IPS-20b (cell line): Measurements from ENCODE around the gene SMYD4.

Experiments
- H3K27ac ChIP-seq: one replicate; pipeline ENCODE4 v1.5.1; 2013; ENCODE audit warnings: low read length
- H3K27me3 ChIP-seq: 2 replicates; pipeline ENCODE4 v1.6.1; 2013; ENCODE audit warnings: mild to moderate bottlenecking, low read length, inconsistent platforms; ENCODE audit not compliant: insufficient read depth
- H3K36me3 ChIP-seq: 2 replicates; pipeline ENCODE4 v1.6.1; 2013; ENCODE audit warnings: low read depth, mild to moderate bottlenecking, inconsistent platforms, low read length, moderate library complexity; ENCODE audit not compliant: insufficient read depth
- H3K4me1 ChIP-seq: 2 replicates; pipeline ENCODE4 v1.6.1; 2013; ENCODE audit warnings: mild to moderate bottlenecking, control low read depth, inconsistent platforms, low read length, moderate library complexity; ENCODE audit not compliant: insufficient read depth
- H3K4me3 ChIP-seq: 2 replicates; pipeline ENCODE4 v1.5.1; 2013; ENCODE audit warnings: mild to moderate bottlenecking, low read length, inconsistent platforms
- H3K9ac ChIP-seq: 2 replicates; pipeline ENCODE4 v1.6.1; 2013; ENCODE audit warnings: low read depth, mild to moderate bottlenecking, inconsistent platforms, low read length, moderate library complexity
- H3K9me3 ChIP-seq: 2 replicates; pipeline ENCODE4 v1.6.1; 2013; ENCODE audit warnings: mild to moderate bottlenecking, low read depth, low read length, inconsistent platforms; ENCODE audit not compliant: insufficient read depth

SMYD4 gene

DNA sequence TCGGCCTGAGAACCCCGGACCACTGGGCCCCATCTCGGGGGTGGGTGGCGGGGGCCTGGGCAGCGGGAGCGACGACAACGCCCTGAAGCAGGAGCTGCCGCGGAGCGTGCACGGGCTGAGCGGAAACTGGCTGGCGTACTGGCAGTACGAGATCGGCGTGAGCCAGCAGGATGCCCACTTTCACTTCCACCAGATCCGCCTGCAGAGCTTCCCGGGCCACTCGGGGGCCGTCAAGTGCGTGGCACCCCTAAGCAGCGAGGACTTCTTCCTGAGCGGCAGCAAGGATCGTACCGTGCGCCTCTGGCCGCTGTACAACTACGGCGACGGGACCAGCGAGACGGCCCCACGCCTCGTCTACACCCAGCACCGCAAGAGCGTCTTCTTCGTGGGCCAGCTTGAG, 95.9 kb downstream of the SMYD4 start:
- no peak overlapping the region for H3K9ac ChIP-seq
- H3K27ac ChIP-seq: no peak overlapping the region
- no peaks in the 10 kb centered on the region for H3K27me3 ChIP-seq
- H3K4me3 ChIP-seq: no peak overlapping the region
- H3K4me1 ChIP-seq: no peaks in the 10 kb centered on the region
- no peaks in the 10 kb centered on the region for H3K9me3 ChIP-seq
- no peaks in the 10 kb centered on the region for H3K36me3 ChIP-seq

DNA sequence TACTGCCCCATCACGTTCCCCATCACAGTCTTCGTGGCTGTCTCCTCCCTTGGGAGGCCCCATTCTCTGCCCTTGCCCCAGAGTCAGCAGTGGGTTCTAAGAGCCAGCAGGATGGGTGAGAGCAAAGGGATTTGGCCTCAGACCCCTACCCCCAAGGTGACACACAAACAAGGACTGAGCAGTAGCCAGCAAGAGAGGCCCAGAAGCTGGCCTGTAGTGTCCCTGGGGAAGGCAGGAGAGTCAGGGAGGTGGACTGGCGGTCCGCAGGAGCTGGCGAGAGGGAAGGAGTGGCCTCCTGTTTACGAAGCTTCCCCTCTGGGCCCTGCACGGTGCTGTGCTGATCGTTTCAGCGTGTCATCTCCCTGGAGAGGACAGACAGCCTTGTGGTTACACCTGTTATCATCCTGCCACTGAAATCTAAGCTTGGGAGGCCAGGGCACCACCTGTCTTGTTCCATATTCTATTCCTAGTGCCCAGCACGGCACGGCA, 96.8 kb downstream of the SMYD4 start:
- H3K9ac ChIP-seq: no peak overlapping the region
- H3K4me3 ChIP-seq: no peak overlapping the region
- no peaks in the 10 kb centered on the region for H3K4me1 ChIP-seq
- H3K9me3 ChIP-seq: no peaks in the 10 kb centered on the region
- no peaks in the 10 kb centered on the region for H3K27me3 ChIP-seq
- no peak overlapping the region for H3K27ac ChIP-seq
- H3K36me3 ChIP-seq: no peaks in the 10 kb centered on the region

DNA sequence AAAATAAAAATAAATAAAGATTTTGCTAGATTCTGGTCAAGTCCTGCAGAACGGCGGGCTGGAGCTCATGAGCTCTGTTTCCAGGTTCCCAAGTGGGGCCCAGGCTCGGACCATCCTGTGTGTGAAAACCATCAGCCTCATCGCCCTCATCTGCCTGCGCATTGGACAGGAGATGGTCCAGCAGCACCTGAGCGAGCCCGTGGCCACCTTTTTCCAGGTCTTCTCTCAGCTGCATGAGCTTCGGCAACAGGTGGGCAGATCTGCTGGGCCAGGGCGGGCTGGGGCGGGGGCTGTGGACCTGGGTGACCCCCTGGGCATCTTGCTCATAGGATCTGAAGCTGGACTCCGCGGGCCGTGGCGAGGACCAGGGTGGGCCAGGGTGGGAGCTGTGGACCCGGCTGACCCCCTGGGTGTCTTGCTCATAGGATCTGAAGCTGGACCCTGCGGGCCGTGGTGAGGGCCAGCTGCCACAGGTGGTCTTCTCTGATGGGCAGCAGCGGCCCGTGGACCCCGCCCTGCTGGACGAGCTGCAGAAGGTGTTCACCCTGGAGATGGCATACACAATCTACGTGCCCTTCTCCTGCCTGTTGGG, 97.4 kb downstream of the SMYD4 start:
- H3K4me1 ChIP-seq: no peaks in the 10 kb centered on the region
- H3K4me3 ChIP-seq: no peak overlapping the region
- H3K27ac ChIP-seq: no peak overlapping the region
- no peaks in the 10 kb centered on the region for H3K36me3 ChIP-seq
- H3K9ac ChIP-seq: no peak overlapping the region
- H3K9me3 ChIP-seq: no peaks in the 10 kb centered on the region
- H3K27me3 ChIP-seq: no peaks in the 10 kb centered on the region

DNA sequence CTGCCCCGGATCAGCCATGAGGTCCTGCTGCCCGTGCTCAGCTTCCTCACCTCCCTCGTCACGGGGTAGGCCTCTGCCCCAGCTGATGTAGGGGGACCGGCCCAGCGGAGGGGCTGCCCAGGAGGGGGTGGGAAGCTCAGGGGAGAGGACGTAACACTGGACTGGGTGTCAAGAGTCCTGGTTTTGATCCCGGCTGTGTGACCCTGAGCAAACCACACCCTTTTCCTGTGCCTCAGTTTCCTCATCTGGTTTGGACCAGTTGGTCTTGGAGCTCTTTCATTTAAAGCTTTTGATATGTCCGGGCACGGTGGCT, 98.6 kb downstream of the SMYD4 start:
- no peak overlapping the region for H3K4me3 ChIP-seq
- no peak overlapping the region for H3K9ac ChIP-seq
- H3K9me3 ChIP-seq: no peaks in the 10 kb centered on the region
- no peaks in the 10 kb centered on the region for H3K27me3 ChIP-seq
- H3K27ac ChIP-seq: no peak overlapping the region
- H3K36me3 ChIP-seq: no peaks in the 10 kb centered on the region
- H3K4me1 ChIP-seq: no peaks in the 10 kb centered on the region

DNA sequence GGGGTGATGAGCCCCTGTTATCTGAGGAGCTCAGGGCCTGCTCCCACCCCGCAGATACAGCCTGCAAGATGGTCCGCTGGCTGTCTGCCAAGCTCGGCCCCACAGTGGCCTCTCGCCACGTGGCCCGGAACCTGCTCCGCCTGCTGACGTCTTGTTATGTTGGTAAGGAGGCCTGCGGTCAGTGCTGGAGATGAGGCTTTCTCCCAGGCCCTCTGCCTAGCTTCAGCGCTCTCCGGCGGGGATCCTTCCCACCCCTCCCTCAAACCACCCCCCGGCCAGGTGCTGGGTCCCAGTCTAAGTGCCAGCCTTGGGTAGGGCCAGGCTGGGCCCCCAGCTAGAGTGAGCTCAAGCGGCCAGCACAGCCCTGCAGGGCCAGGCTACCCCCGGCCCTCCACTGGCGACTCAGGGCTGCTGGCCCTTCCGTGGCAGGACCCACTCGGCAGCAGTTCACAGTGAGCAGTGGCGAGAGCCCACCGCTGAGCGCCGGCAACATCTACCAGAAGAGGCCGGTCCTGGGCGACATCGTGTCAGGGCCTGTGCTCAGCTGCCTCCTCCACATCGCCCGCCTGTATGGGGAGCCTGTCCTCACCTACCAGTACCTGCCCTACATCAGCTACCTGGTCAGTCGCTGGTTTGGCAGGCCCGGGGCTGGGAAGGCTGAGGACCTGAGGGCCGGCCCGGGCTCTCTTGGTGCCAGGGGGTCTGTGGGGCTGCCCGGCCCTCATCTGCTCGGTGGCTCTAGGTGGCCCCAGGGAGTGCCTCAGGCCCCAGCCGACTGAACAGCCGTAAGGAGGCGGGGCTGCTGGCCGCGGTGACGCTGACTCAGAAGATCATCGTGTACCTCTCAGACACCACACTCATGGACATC, 99.1 kb downstream of the SMYD4 start:
- Histone ChIP-seq H3K27me3 (no peaks in the 10 kb centered on the region; the same call in 1 of the 2 replicates), H3K27ac (no peak overlapping the region), H3K9ac (no peak overlapping the region), H3K4me3 (no peak overlapping the region), H3K9me3 (no peaks in the 10 kb centered on the region), H3K4me1 (no peaks in the 10 kb centered on the region), H3K36me3 (no peaks in the 10 kb centered on the region)

DNA sequence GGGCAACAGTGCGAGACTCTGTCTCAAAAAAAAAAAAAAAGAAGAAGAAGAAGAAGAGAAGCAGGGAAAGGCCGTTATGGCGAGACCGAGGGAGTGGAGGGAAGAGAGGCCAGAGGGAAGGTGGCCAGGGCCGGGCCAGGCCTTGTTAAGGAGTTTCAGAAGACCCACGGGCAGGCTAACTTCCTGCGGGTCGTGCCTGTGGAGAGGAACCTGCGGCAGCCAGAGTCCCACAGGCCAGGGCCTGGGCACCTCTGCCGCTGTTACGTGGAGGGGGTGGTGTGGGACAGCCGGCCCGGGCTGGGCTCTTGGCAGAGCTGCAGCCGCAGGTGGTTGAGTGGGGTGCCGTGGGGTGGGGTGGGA, 99.8 kb downstream of the SMYD4 start:
- H3K9ac ChIP-seq: no peak overlapping the region
- H3K27ac ChIP-seq: no peak overlapping the region
- no peaks in the 10 kb centered on the region for H3K36me3 ChIP-seq
- no peaks in the 10 kb centered on the region; the same call in 1 of the 2 replicates for H3K27me3 ChIP-seq
- H3K4me3 ChIP-seq: no peak overlapping the region
- no peaks in the 10 kb centered on the region for H3K9me3 ChIP-seq
- H3K4me1 ChIP-seq: no peaks in the 10 kb centered on the region
